K562 (cell line): ENCODE data around the gene ABCB9. TPM values are rescaled to one million over a fixed set of nuclear protein-coding genes. Genes with fewer than 3 reads are reported as not detected.

ENCODE experiments used
- GMEB1 ChIP-seq: fragments of 250-450 bp; sonication (Bioruptor Pico); IDR thresholded peaks from 2 replicates; pipeline ENCODE4 v1.4.0; 2020; ENCODE audit warnings: mild to moderate bottlenecking
- ZFP30 ChIP-seq: fragments of 250-450 bp; sonication (Bioruptor Pico); IDR thresholded peaks from 2 replicates; pipeline ENCODE4 v1.8.0; 2022; ENCODE audit warnings: moderate library complexity, mild to moderate bottlenecking, inconsistent platforms, borderline replicate concordance
- microRNA-seq: library from miRNA; unstranded; fragments of <30 nt; microRNA quantifications from one replicate; pipeline ENCODE4, GENCODE V29; 2018; ENCODE audit warnings: borderline microRNAs expressed
- polyA plus RNA-seq, 8 experiments: library from polyadenylated mRNA; depleted of rRNA in 4 of 8; stranded (reverse) in 5 of 8; unstranded in 3 of 8; fragments of >200 nt; fragmentation: Nextera tagmentation in 2 of 8; fragmentation: Illumina TruSeq in 1 of 8; extraction: Ambion mirVana in 2 of 8; extraction: Trizol in 1 of 8; gene quantifications; 2 replicates each; pipeline versions ENCODE4 v1.2.1 to v1.2.3, GENCODE V29; 2011 to 2014; ENCODE audit warnings: inconsistent platforms in 1 of 8, missing spikeins in 1 of 8
- small RNA-seq: library from RNA; depleted of rRNA; stranded (forward); fragments of <200 nt; gene quantifications from one replicate; pipeline ENCODE3, GENCODE V24; 2014
- total RNA-seq, 7 experiments: library from RNA; depleted of rRNA in 6 of 7; stranded (reverse); fragments of >200 nt in 6 of 7; fragmentation: Illumina TruSeq in 2 of 7; extraction: Trizol in 2 of 7; gene quantifications; 2 replicates each; pipeline versions ENCODE4 v1.2.1 to v1.2.3, GENCODE V29; 2011 to 2021; ENCODE audit warnings: low replicate concordance in 1 of 7
- TF ChIP-seq, protein P1 (sequence below): sonication (generic); formaldehyde crosslinking; IDR thresholded peaks from 2 replicates; pipeline ENCODE4 v1.8.1; 2023; ENCODE audit warnings: mild to moderate bottlenecking, missing genetic modification reagents
- TF ChIP-seq, protein P2 (sequence below): fragments of 450-650 bp; formaldehyde crosslinking; IDR thresholded peaks from 2 replicates; pipeline ENCODE4 v1.4.0; 2022; ENCODE audit warnings: mild to moderate bottlenecking, moderate library complexity

ABCB9 gene
- total and polyA plus RNA-seq, 9 of the 15 experiments (the other 6 are each of a cell fraction or from before 2014, with no cell fraction given), result 0.20 to 12.6 (median 6.2) TPM

GRCh38 chr12:122880155-122880667, 86.1 kb downstream of the ABCB9 start (continued):
- TF ChIP-seq, protein P1, sequence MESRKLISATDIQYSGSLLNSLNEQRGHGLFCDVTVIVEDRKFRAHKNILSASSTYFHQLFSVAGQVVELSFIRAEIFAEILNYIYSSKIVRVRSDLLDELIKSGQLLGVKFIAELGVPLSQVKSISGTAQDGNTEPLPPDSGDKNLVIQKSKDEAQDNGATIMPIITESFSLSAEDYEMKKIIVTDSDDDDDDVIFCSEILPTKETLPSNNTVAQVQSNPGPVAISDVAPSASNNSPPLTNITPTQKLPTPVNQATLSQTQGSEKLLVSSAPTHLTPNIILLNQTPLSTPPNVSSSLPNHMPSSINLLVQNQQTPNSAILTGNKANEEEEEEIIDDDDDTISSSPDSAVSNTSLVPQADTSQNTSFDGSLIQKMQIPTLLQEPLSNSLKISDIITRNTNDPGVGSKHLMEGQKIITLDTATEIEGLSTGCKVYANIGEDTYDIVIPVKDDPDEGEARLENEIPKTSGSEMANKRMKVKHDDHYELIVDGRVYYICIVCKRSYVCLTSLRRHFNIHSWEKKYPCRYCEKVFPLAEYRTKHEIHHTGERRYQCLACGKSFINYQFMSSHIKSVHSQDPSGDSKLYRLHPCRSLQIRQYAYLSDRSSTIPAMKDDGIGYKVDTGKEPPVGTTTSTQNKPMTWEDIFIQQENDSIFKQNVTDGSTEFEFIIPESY (CRISPR knock-in tag), result no peak
- TF ChIP-seq GMEB1 (CRISPR knock-in tag), result no peak
- no peak for TF ChIP-seq ZFP30 (CRISPR knock-in tag)
- TF ChIP-seq, protein P2, sequence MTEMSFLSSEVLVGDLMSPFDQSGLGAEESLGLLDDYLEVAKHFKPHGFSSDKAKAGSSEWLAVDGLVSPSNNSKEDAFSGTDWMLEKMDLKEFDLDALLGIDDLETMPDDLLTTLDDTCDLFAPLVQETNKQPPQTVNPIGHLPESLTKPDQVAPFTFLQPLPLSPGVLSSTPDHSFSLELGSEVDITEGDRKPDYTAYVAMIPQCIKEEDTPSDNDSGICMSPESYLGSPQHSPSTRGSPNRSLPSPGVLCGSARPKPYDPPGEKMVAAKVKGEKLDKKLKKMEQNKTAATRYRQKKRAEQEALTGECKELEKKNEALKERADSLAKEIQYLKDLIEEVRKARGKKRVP, result no peak

Small RNAs within 50 kb of the gene (microRNA-seq; reads per million reads assigned to microRNA genes)
- gene MIR4304, result not detected

Small RNAs within 50 kb of the gene (small RNA-seq; reads per million reads assigned to genes)
- gene ARL6IP4 (not detected), gene MIR4304 (not detected)

Other genes starting within 250 kb of the ABCB9 start
Only the 7 nearest of the 9 such genes appear.
- gene DENR, start 213.6 kb downstream of the ABCB9 start, total RNA-seq (2014; rRNA removed), result 46.5 and 54.7 TPM in 2 replicates
- 71.1 and 83.0 TPM in 2 replicates for gene DENR, start 213.6 kb downstream of the ABCB9 start, total RNA-seq (2014; rRNA removed; fragmentation: Illumina TruSeq; extraction: Trizol)
- gene DENR, start 213.6 kb downstream of the ABCB9 start, total RNA-seq (2015; rRNA removed; fragmentation: Illumina TruSeq; extraction: Trizol), result 64.1 and 70.7 TPM in 2 replicates
- 54.7 and 59.4 TPM in 2 replicates for gene DENR, start 213.6 kb downstream of the ABCB9 start, total RNA-seq (2021)
- 35.5 and 54.6 TPM in 2 replicates for gene DENR, start 213.6 kb downstream of the ABCB9 start, polyA plus RNA-seq (2011; rRNA removed)
- gene DENR, start 213.6 kb downstream of the ABCB9 start, polyA plus RNA-seq (2014; fragmentation: Illumina TruSeq; extraction: Trizol), result 73.4 and 77.4 TPM in 2 replicates
- 10 to 100 TPM; 32.5 to 40.1 TPM for gene DENR, start 213.6 kb downstream of the ABCB9 start, polyA plus RNA-seq (2014; fragmentation: Nextera tagmentation; extraction: Ambion mirVana)
- 62.6 and 70.1 TPM in 2 replicates for gene DENR, start 213.6 kb downstream of the ABCB9 start, polyA plus RNA-seq (2014; rRNA removed)
- 0.49 and 1.0 TPM in 2 replicates for gene CCDC62, start 191.9 kb downstream of the ABCB9 start, total RNA-seq (2014; rRNA removed)
- gene CCDC62, start 191.9 kb downstream of the ABCB9 start, total RNA-seq (2014; rRNA removed; fragmentation: Illumina TruSeq; extraction: Trizol), result 1.4 and 1.6 TPM in 2 replicates
- 1.1 and 1.4 TPM in 2 replicates for gene CCDC62, start 191.9 kb downstream of the ABCB9 start, total RNA-seq (2015; rRNA removed; fragmentation: Illumina TruSeq; extraction: Trizol)
- 0.74 and 0.75 TPM in 2 replicates for gene CCDC62, start 191.9 kb downstream of the ABCB9 start, total RNA-seq (2021)
- 0.78 and 0.91 TPM in 2 replicates for gene CCDC62, start 191.9 kb downstream of the ABCB9 start, polyA plus RNA-seq (2011; rRNA removed)
- 0.33 and 0.65 TPM in 2 replicates for gene CCDC62, start 191.9 kb downstream of the ABCB9 start, polyA plus RNA-seq (2014; fragmentation: Illumina TruSeq; extraction: Trizol)
- under 1 TPM; 0.03 to 0.25 TPM for gene CCDC62, start 191.9 kb downstream of the ABCB9 start, polyA plus RNA-seq (2014; fragmentation: Nextera tagmentation; extraction: Ambion mirVana)
- 0.38 and 0.94 TPM in 2 replicates for gene CCDC62, start 191.9 kb downstream of the ABCB9 start, polyA plus RNA-seq (2014; rRNA removed)
- gene HIP1R, start 131.0 kb downstream of the ABCB9 start, total RNA-seq (2014; rRNA removed), result 29.2 and 30.4 TPM in 2 replicates
- 6.4 and 8.6 TPM in 2 replicates for gene HIP1R, start 131.0 kb downstream of the ABCB9 start, total RNA-seq (2014; rRNA removed; fragmentation: Illumina TruSeq; extraction: Trizol)
- gene HIP1R, start 131.0 kb downstream of the ABCB9 start, total RNA-seq (2015; rRNA removed; fragmentation: Illumina TruSeq; extraction: Trizol), result 12.0 and 13.2 TPM in 2 replicates
- gene HIP1R, start 131.0 kb downstream of the ABCB9 start, total RNA-seq (2021), result 27.8 and 31.0 TPM in 2 replicates
- 14.2 and 17.2 TPM in 2 replicates for gene HIP1R, start 131.0 kb downstream of the ABCB9 start, polyA plus RNA-seq (2011; rRNA removed)
- 21.7 and 33.6 TPM in 2 replicates for gene HIP1R, start 131.0 kb downstream of the ABCB9 start, polyA plus RNA-seq (2014; fragmentation: Illumina TruSeq; extraction: Trizol)
- under 1 TPM; 0.15 to 0.45 TPM for gene HIP1R, start 131.0 kb downstream of the ABCB9 start, polyA plus RNA-seq (2014; fragmentation: Nextera tagmentation; extraction: Ambion mirVana)
- gene HIP1R, start 131.0 kb downstream of the ABCB9 start, polyA plus RNA-seq (2014; rRNA removed), result 27.0 and 29.1 TPM in 2 replicates
- gene VPS37B, start 70.3 kb downstream of the ABCB9 start, total RNA-seq (2014; rRNA removed), result 27.9 and 34.1 TPM in 2 replicates
- 9.5 and 12.3 TPM in 2 replicates for gene VPS37B, start 70.3 kb downstream of the ABCB9 start, total RNA-seq (2014; rRNA removed; fragmentation: Illumina TruSeq; extraction: Trizol)
- gene VPS37B, start 70.3 kb downstream of the ABCB9 start, total RNA-seq (2015; rRNA removed; fragmentation: Illumina TruSeq; extraction: Trizol), result 18.1 and 18.5 TPM in 2 replicates
- 35.8 and 37.4 TPM in 2 replicates for gene VPS37B, start 70.3 kb downstream of the ABCB9 start, total RNA-seq (2021)
- gene VPS37B, start 70.3 kb downstream of the ABCB9 start, polyA plus RNA-seq (2011; rRNA removed), result 13.8 TPM in 2 replicates
- gene VPS37B, start 70.3 kb downstream of the ABCB9 start, polyA plus RNA-seq (2014; fragmentation: Illumina TruSeq; extraction: Trizol), result 17.9 and 24.0 TPM in 2 replicates
- gene VPS37B, start 70.3 kb downstream of the ABCB9 start, polyA plus RNA-seq (2014; fragmentation: Nextera tagmentation; extraction: Ambion mirVana), result under 1 TPM; 0.28 to 0.34 TPM
- gene VPS37B, start 70.3 kb downstream of the ABCB9 start, polyA plus RNA-seq (2014; rRNA removed), result 24.7 and 33.3 TPM in 2 replicates
- gene OGFOD2, start 8.8 kb upstream of the ABCB9 start, total RNA-seq (2014; rRNA removed), result 39.0 and 40.3 TPM in 2 replicates
- gene OGFOD2, start 8.8 kb upstream of the ABCB9 start, total RNA-seq (2014; rRNA removed; fragmentation: Illumina TruSeq; extraction: Trizol), result 5.9 and 6.4 TPM in 2 replicates
- gene OGFOD2, start 8.8 kb upstream of the ABCB9 start, total RNA-seq (2015; rRNA removed; fragmentation: Illumina TruSeq; extraction: Trizol), result 18.5 and 21.4 TPM in 2 replicates
- 51.7 and 63.0 TPM in 2 replicates for gene OGFOD2, start 8.8 kb upstream of the ABCB9 start, total RNA-seq (2021)
- gene OGFOD2, start 8.8 kb upstream of the ABCB9 start, polyA plus RNA-seq (2011; rRNA removed), result 27.6 and 38.3 TPM in 2 replicates
- gene OGFOD2, start 8.8 kb upstream of the ABCB9 start, polyA plus RNA-seq (2014; fragmentation: Illumina TruSeq; extraction: Trizol), result 13.5 and 29.6 TPM in 2 replicates
- 1 to 10 TPM; 1.4 to 3.8 TPM for gene OGFOD2, start 8.8 kb upstream of the ABCB9 start, polyA plus RNA-seq (2014; fragmentation: Nextera tagmentation; extraction: Ambion mirVana)
- 86.0 and 111 TPM in 2 replicates for gene OGFOD2, start 8.8 kb upstream of the ABCB9 start, polyA plus RNA-seq (2014; rRNA removed)
- 224 and 280 TPM in 2 replicates for gene ARL6IP4, start 14.2 kb upstream of the ABCB9 start, total RNA-seq (2014; rRNA removed)
- 78.1 and 91.2 TPM in 2 replicates for gene ARL6IP4, start 14.2 kb upstream of the ABCB9 start, total RNA-seq (2014; rRNA removed; fragmentation: Illumina TruSeq; extraction: Trizol)
- 171 and 180 TPM in 2 replicates for gene ARL6IP4, start 14.2 kb upstream of the ABCB9 start, total RNA-seq (2015; rRNA removed; fragmentation: Illumina TruSeq; extraction: Trizol)
- 164 and 167 TPM in 2 replicates for gene ARL6IP4, start 14.2 kb upstream of the ABCB9 start, total RNA-seq (2021)
- 128 and 132 TPM in 2 replicates for gene ARL6IP4, start 14.2 kb upstream of the ABCB9 start, polyA plus RNA-seq (2011; rRNA removed)
- gene ARL6IP4, start 14.2 kb upstream of the ABCB9 start, polyA plus RNA-seq (2014; fragmentation: Illumina TruSeq; extraction: Trizol), result 151 and 170 TPM in 2 replicates
- gene ARL6IP4, start 14.2 kb upstream of the ABCB9 start, polyA plus RNA-seq (2014; fragmentation: Nextera tagmentation; extraction: Ambion mirVana), result 1 to 10 TPM; 2.4 to 4.8 TPM
- gene ARL6IP4, start 14.2 kb upstream of the ABCB9 start, polyA plus RNA-seq (2014; rRNA removed), result 242 and 255 TPM in 2 replicates
- gene PITPNM2, start 184.6 kb upstream of the ABCB9 start, total RNA-seq (2014; rRNA removed), result 2.6 and 3.2 TPM in 2 replicates
- gene PITPNM2, start 184.6 kb upstream of the ABCB9 start, total RNA-seq (2014; rRNA removed; fragmentation: Illumina TruSeq; extraction: Trizol), result 1.8 and 2.9 TPM in 2 replicates
- 1.3 and 1.4 TPM in 2 replicates for gene PITPNM2, start 184.6 kb upstream of the ABCB9 start, total RNA-seq (2015; rRNA removed; fragmentation: Illumina TruSeq; extraction: Trizol)
- 10.4 and 10.8 TPM in 2 replicates for gene PITPNM2, start 184.6 kb upstream of the ABCB9 start, total RNA-seq (2021)
- gene PITPNM2, start 184.6 kb upstream of the ABCB9 start, polyA plus RNA-seq (2011; rRNA removed), result 3.6 and 3.8 TPM in 2 replicates
- 4.0 and 5.0 TPM in 2 replicates for gene PITPNM2, start 184.6 kb upstream of the ABCB9 start, polyA plus RNA-seq (2014; fragmentation: Illumina TruSeq; extraction: Trizol)
- under 1 TPM; 0.03 to 0.14 TPM for gene PITPNM2, start 184.6 kb upstream of the ABCB9 start, polyA plus RNA-seq (2014; fragmentation: Nextera tagmentation; extraction: Ambion mirVana)
- gene PITPNM2, start 184.6 kb upstream of the ABCB9 start, polyA plus RNA-seq (2014; rRNA removed), result 5.1 TPM in 2 replicates